GM03348 (cell line): Measurements from ENCODE around the gene GLCCI1.

Experiments
- DNase-seq: peaks from one replicate; pipeline ENCODE4 v3.0.0; 2012; ENCODE audit warnings: low spot score

Gene GLCCI1

GRCh38 chr7:8131694-8132605 lies 163.4 kb downstream of the GLCCI1 start:
- no peak for DNase-seq

DNA sequence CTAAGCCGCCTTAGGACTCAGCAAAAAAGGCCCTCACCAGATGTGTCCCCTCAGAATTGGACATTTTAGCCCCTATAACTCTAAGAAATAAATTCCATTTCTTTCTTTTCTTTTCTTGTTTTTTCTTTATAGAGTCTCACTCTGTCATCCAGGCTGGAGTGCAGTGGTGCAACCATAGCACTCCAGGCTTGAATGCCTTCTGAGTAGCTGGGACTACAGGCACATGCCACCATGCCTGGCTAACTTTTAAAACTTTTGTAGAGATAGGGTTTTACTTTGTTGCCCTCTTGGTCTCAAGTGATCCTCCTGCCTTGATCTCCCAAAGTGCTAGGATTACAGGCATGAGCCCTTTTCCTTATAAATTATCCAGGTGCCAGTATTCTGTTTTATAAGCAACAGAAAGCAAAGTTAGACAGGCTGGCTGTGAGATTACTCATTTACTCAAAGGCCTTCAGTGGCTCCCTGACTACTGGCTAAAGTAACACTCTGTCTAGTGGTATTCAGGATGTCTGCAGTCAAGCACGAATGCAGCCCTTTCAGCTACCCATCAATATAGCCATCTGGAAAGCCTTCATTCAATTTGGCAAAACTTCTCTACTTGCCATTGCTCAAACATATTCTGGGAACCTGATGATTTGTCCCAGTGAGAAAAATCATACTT lies 164.7 kb downstream of the GLCCI1 start:
- no peak for DNase-seq

- DNase-seq = no peak
Measured at GRCh38 chr7:8134089-8134733, 165.6 kb downstream of the GLCCI1 start.

- DNase-seq = no peak
Measured at GRCh38 chr7:8135417-8135816, 166.8 kb downstream of the GLCCI1 start.

DNA sequence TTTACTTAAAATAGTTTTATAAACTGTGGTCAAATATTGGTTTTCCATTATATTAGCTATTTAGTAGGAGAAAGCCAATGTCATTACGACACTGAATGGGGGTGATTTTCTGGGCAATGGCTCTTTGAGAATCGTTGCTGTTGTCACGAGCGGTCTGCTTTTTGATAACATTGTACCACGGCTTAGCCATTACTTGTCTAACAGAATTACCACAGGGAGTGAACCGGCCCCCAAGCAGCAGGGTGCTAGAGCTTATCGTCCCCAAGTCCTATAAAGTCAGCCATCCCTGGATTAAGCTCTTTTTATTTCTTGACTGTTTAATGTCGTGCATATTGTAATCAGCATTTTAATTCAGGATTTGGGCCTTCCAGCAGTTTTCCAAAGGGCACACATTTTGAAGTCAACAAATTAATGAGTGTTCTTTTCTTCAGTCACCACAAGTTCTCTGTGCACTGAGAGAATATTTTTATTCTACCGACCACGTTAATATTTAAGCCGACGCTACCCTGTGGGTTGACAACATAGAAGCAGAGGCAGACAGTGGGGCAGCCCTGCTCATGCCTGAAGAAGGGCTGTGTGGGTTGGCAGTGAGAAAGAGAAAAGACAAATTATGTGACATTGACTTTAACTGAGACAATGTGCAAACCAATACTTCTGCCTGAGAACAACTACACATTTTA lies 167.6 kb downstream of the GLCCI1 start:
- DNase-seq = no peak
